Jurkat, Clone E6-1 (cell line): ENCODE measurements around the gene SMCHD1.
"Not testable (repeated sequence)": the region's sequence is repeated elsewhere in the genome, so short reads cannot be mapped to it uniquely, and the experiment has no call there.

ENCODE experiments used
- DNase-seq: peaks from one replicate; pipeline ENCODE4 v3.0.0-alpha.2; 2011; ENCODE audit warnings: low read depth, low spot score
- H3K4me3 ChIP-seq: 2 replicates; pipeline ENCODE4 v1.5.1; 2011; ENCODE audit warnings: mild to moderate bottlenecking, low read length, control low read depth, moderate library complexity

SMCHD1 gene

DNA sequence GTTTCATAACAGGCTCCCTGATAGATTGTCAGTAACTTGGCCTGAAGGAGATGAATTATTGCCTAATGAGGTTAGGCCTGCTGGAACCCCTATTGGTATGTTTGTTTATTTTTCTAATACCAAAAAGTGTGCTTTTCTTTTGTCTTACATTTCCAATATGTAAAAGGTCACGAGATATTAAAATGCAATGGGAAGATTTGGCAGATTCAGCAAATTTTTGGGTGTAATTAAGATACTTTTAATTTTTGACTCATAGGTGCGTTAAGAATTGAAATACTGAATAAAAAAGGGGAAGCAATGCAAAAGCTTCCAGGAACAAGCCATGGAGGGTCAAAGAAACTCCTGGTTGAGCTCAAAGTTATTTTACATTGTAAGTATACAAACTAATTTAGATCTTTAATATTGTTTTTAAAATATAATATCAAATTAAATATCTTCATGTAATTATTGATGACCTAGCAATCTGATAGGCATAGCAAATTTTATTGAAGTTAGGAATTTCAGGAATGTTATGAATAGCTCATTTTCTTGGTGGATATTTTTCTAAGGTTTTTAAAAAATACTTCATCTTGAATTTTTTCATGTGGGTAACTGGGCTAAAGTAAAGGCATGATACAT, 52.1 kb downstream of the SMCHD1 start:
- no peak for DNase-seq
- H3K4me3 ChIP-seq = no peak overlapping the region

DNA sequence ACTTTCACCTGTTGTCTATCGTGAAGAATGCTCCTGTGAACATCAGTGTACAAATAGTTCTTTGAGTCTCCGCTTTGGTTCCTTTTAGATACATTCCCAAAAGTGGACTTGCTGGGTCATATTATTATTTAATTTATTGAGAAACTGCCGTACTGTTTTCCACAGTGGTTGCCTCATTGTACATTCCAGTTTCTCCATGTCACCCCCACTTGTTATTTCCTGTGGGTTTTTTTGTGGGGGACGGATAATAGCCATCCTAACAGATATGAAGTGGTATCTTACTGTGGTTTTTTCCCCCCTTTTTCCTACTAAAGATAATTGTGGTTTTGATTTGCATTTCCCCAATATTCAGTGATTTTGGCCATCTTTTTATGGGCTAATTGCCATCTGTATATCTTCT, 53.8 kb downstream of the SMCHD1 start:
- no peak for DNase-seq
- no peak overlapping the region for H3K4me3 ChIP-seq

- no peak overlapping the region for H3K4me3 ChIP-seq
- no peak for DNase-seq
Measured at GRCh38 chr18:2714140-2714539, 58.6 kb downstream of the SMCHD1 start.

- no peak for DNase-seq
- H3K4me3 ChIP-seq = no peak overlapping the region
Measured at GRCh38 chr18:2715990-2716389, 60.5 kb downstream of the SMCHD1 start.

- no peak for DNase-seq
- no peak overlapping the region for H3K4me3 ChIP-seq
Measured at GRCh38 chr18:2716394-2717326, 61.1 kb downstream of the SMCHD1 start.

- H3K4me3 ChIP-seq = no peak overlapping the region
- DNase-seq = no peak
Measured at GRCh38 chr18:2717407-2717806, 61.9 kb downstream of the SMCHD1 start.

DNA sequence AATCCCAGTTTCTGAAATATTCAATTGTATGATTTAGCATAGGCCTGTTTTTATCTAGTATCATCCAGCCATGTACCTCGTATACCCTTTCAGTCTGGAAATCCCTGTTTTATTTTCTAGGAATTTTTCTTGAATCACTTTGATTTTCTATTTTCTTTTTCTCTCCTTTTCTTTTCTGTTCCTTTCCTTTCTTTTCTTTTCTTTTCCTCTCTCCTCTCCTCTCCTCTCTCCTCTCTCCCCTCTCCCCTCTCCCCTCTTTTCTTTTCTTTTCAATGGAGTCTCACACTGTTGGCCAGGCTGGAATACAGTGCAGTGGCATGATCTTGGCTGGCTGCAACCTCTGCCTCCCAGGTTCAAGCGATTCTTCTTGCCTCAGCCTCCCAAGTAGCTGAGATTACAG, 63.5 kb downstream of the SMCHD1 start:
- no peak overlapping the region for H3K4me3 ChIP-seq
- DNase-seq = no peak

DNA sequence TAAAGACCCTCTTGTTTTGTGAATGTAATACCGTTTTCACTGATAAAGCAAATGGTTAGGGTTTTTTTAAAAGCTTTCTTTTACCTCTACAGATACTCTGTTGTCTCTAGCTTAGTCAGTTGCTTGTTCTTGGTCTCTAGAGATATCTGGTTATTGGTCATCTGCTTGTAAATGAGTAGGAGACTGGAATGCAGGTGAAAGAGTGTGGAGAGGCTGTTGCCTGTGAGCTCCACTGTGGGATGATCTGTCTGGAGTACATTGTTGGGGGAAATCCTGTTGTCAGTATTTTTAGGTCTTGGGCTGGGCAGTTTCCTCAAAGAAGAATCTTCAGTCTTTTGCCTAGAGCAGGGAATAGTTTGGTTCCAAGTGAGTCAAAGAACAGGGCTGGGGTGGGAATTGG, 67.7 kb downstream of the SMCHD1 start:
- no peak overlapping the region for H3K4me3 ChIP-seq
- DNase-seq = no peak

- no peak overlapping the region for H3K4me3 ChIP-seq
- no peak for DNase-seq
Measured at GRCh38 chr18:2729757-2730156, 74.2 kb downstream of the SMCHD1 start.

- DNase-seq = no peak
- H3K4me3 ChIP-seq = no peak overlapping the region
Measured at GRCh38 chr18:2736823-2737222, 81.3 kb downstream of the SMCHD1 start.

- H3K4me3 ChIP-seq, DNase-seq: not testable (repeated sequence)
Measured at GRCh38 chr18:2740082-2740481, 84.6 kb downstream of the SMCHD1 start.

DNA sequence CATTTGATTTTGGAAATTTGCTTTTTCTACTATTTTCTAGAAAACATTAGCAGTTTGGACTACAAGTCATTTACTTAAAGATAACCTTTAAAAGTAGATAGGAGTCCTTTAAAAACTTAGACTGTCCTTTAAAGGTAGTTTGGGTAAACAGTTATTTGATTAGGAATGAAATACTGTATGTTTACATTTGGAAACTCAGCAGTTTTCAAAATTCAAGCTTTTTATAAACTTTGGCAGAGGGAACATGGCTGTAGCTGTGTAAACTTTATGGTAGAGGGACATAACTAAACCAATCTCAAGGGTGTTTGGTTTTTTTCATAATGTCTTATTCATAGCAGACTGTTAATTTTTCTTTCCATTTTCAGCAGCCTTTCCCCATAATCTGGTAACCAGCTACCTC, 90.7 kb downstream of the SMCHD1 start:
- H3K4me3 ChIP-seq = no peak overlapping the region
- no peak for DNase-seq

DNA sequence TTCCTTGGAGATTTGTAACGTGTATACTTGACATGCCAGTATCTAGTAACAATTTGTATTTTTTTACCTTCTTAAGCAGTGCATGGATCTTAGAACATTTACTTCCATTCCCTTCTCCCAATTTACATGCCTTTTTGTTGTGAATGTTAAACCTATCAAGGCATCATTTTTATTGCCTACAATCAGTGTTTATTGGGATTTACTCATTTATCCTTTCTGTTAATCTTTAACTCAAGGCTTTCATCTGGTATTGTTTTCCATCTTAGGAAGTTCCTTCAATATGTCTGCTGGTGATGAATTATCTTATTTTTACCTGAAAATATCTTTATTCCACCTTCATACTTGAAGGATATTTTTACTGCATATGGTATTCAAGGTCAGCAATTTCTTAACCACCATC, 102.8 kb downstream of the SMCHD1 start:
- no peak for DNase-seq
- H3K4me3 ChIP-seq = no peak overlapping the region

DNA sequence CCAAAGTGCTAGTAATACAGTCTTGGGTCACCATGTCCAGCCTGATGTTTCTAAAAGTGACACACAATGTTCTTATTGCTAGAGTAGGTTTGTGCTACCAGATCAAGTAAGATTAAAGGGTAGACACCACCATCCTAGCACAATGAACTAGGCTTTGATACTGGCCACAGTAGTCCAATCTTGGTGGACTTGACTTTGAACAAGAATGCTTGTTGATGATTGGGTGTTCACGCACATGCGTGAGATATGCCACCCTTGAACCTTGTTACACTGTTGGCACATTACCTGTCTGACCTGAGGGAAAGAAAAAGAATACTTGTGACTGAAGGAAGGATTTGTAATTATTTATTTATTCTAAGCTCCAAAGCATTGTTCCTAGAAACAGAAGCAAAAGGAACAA, 119.1 kb downstream of the SMCHD1 start:
- H3K4me3 ChIP-seq = no peak overlapping the region
- no peak for DNase-seq

GRCh38 chr18:2776601-2777000, 121.1 kb downstream of the SMCHD1 start:
- DNase-seq = no peak
- H3K4me3 ChIP-seq = no peak overlapping the region

- DNase-seq = no peak
- no peak overlapping the region for H3K4me3 ChIP-seq
Measured at GRCh38 chr18:2777241-2777640, 121.7 kb downstream of the SMCHD1 start.

DNA sequence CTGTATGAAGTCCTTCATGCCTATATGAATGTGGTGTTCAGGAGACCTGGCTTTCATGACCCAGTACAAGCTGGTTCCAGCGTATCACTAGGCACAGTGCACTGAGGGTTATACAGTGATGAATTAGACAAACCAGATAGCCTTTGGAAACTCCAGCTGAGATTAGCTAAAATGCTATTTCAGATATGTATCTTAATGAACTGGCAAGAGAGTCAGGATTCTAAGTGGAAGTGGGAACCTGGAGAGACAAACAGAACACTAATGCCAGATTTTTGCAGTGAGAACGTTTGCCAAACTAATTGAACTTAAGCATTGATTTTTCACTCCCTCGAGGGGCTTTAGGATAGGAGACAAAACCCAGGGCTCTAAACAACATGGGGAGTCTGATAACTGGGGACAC, 125.2 kb downstream of the SMCHD1 start:
- H3K4me3 ChIP-seq = no peak overlapping the region
- no peak for DNase-seq

DNA sequence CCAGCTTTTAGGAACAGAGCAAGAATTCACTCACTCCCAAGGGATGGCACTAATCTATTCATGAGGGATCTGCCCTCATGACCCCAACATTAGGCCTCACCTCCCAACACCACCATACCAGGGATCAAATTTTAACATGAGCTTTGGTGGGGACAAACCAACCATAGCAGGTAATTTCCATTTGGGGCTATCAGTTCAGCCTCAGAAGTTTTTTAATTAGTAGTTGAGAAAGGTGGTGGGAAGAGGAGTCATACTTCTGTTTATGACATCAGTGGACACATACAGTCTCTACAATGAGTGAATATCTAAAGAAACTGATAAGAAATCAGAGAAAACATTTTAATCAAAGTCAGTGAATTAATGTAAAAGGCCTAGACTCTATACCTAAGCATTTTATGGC, 131.7 kb downstream of the SMCHD1 start:
- DNase-seq = no peak
- no peak overlapping the region for H3K4me3 ChIP-seq

DNA sequence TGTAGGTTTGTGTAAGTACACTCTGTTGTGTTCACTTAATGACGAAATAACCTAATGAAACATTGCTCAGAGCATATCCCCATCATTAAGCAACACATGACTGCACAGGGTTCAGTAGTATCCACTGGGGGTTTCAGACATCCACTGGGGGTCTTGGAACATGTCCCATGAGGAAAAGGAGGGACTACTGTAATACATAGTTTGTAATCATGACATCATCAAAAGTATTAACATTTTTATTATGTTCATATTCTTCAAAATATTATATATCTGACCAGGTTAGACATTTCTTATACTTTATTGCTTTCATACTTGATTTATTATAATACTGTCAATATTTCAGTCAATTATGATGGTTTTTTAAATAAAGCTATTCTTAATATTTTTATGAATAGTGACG, 136.9 kb downstream of the SMCHD1 start:
- no peak for DNase-seq
- no peak overlapping the region for H3K4me3 ChIP-seq

DNA sequence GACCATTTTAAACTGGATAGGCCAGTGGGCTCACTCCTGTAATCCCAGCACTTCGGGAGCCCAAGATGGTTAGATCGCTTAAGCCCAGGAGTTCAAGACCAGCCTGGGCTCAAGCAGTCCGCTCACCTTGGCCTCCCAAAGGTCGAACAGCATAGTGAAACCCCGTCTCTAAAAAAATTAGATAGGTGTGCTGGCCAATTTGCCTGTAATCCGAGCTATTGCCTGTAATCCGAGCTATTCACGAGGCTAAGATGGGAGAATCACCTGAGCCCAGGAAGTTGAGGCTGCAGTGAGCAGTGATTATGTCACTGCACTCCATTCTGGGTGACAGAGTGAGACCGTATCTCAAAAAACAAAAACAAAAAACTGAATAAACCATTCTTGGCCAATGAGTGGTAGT, 138.6 kb downstream of the SMCHD1 start:
- DNase-seq = no peak
- H3K4me3 ChIP-seq = no peak overlapping the region

DNA sequence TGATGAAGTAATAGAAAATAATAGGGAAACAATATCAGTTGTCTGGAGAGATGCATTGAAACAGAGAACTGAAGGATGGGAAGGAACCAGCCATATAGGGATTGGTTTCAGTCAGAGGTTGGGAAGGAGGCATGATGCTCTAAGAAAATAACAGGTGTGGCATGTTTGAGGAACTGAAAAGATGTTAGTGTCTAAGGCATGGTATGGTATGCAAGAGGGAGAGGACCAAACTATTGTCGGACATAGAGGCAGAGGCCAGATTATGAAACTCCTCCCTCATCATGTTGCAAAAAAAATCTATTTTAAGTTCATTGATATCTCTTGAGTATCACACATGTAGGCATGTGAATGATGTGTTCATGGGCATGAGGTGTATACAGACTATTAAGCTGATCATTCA, 142.4 kb downstream of the SMCHD1 start:
- no peak overlapping the region for H3K4me3 ChIP-seq
- DNase-seq = no peak
